Measurements from ENCODE around the gene TUBB2A.
A peak's percentile ranks its signal among the peaks of the same experiment; 100 is the strongest.
"Not testable (repeated sequence)": the region's sequence is repeated elsewhere in the genome, so short reads cannot be mapped to it uniquely, and the experiment has no call there.

The TUBB2A gene

GRCh38 chr6:3179945-3180344 is 22.6 kb upstream of the TUBB2A start:
- DNase-seq: not testable (repeated sequence)

GRCh38 chr6:3178666-3179065 is 21.3 kb upstream of the TUBB2A start:
- not testable (repeated sequence) for DNase-seq

GRCh38 chr6:3176562-3177355 is 19.4 kb upstream of the TUBB2A start:
- DNase-seq: no peak

- DNase-seq: no peak
Measured at GRCh38 chr6:3175715-3176402, 18.5 kb upstream of the TUBB2A start.

GRCh38 chr6:3173636-3174089 is 16.3 kb upstream of the TUBB2A start:
- DNase-seq: not testable (repeated sequence)

- not testable (repeated sequence) for DNase-seq
Measured at GRCh38 chr6:3172789-3173188, 15.4 kb upstream of the TUBB2A start.

GRCh38 chr6:3171313-3172175 is 14.2 kb upstream of the TUBB2A start:
- not testable (repeated sequence) for DNase-seq

GRCh38 chr6:3170676-3171075 is 13.3 kb upstream of the TUBB2A start:
- DNase-seq: not testable (repeated sequence)

- not testable (repeated sequence) for DNase-seq
Measured at GRCh38 chr6:3168046-3168445, 10.7 kb upstream of the TUBB2A start.

GRCh38 chr6:3166535-3167225 is 9.3 kb upstream of the TUBB2A start:
- DNase-seq: not testable (repeated sequence)

GRCh38 chr6:3165631-3166534 is 8.5 kb upstream of the TUBB2A start:
- no peak for DNase-seq

GRCh38 chr6:3164388-3164787 is 7.0 kb upstream of the TUBB2A start:
- no peak for DNase-seq

GRCh38 chr6:3163248-3163594 is 5.9 kb upstream of the TUBB2A start:
- DNase-seq: peak; percentile 54

- DNase-seq: peak; percentile 84
Measured at GRCh38 chr6:3162565-3163247, 5.4 kb upstream of the TUBB2A start.

GRCh38 chr6:3162067-3162497 is 4.7 kb upstream of the TUBB2A start:
- no peak for DNase-seq

GRCh38 chr6:3159805-3160781 is 2.7 kb upstream of the TUBB2A start:
- no peak for DNase-seq

- DNase-seq: peak; percentile 58
Measured at GRCh38 chr6:3156184-3157130, 887 bp downstream of the TUBB2A start.

GRCh38 chr6:3155416-3155815 is 1.9 kb downstream of the TUBB2A start:
- DNase-seq: not testable (repeated sequence)
